CD4-positive, alpha-beta T cell (primary cell): Measurements from ENCODE around the gene SCAF1. TPM values are rescaled to one million over a fixed set of nuclear protein-coding genes. Genes with fewer than 3 reads are reported as not detected.

Experiments used
- ATAC-seq: fragments of 200-7000 bp; cut with Tn5 transposase; one replicate; pipeline ENCODE4 v1.10.0; 2022; ENCODE audit warnings: mild to moderate bottlenecking; ENCODE audit not compliant: poor library complexity
- CTCF ChIA-PET: fragments of 350-600 bp; sonication (Branson Sonifier 250); formaldehyde crosslinking; loops from one replicate; lab custom pipeline; 2021; ENCODE audit warnings: antibody characterized with exemption, inconsistent platforms; lab: Charles Lee
- POLR2A ChIA-PET: fragments of 350-600 bp; sonication (Branson Sonifier 250); formaldehyde crosslinking; loops from one replicate; lab custom pipeline; 2021; ENCODE audit warnings: antibody characterized with exemption, inconsistent platforms; lab: Charles Lee
- DNase-seq, 14 experiments: peaks; one replicate each; pipeline ENCODE4 v3.0.0-alpha.2; 2013 to 2020; ENCODE audit warnings: mixed read lengths in 2 of 14
- H3K27ac ChIP-seq, 2 donors: one replicate each; pipeline versions ENCODE4 v1.5.1 to v1.7.0; 2013; ENCODE audit warnings: low read length in 2 of 2, low read depth in 1 of 2, mild to moderate bottlenecking in 1 of 2
- H3K27me3 ChIP-seq, 2 experiments: 1 replicate in 1 of 2; 2 replicates in 1 of 2; pipeline versions ENCODE4 v1.6.1 to v1.7.0; 2013; ENCODE audit warnings: low read length in 2 of 2, control low read depth in 1 of 2, mild to moderate bottlenecking in 1 of 2, moderate library complexity in 1 of 2; ENCODE audit not compliant: insufficient read depth in 2 of 2, control insufficient read depth in 1 of 2
- H3K36me3 ChIP-seq: one replicate; pipeline ENCODE4 v1.6.1; 2013; ENCODE audit warnings: low read length, control low read depth; ENCODE audit not compliant: insufficient read depth
- H3K4me1 ChIP-seq: one replicate; pipeline ENCODE4 v1.6.1; 2013; ENCODE audit warnings: low read length, control low read depth; ENCODE audit not compliant: insufficient read depth
- H3K4me3 ChIP-seq: one replicate; pipeline ENCODE4 v1.5.1; 2013; ENCODE audit warnings: mild to moderate bottlenecking, low read length, moderate library complexity
- H3K9me3 ChIP-seq, 2 experiments: 1 replicate in 1 of 2; 2 replicates in 1 of 2; pipeline versions ENCODE4 v1.6.1 to v1.7.0; 2013; ENCODE audit warnings: low read length in 2 of 2, mild to moderate bottlenecking in 2 of 2, control low read depth in 1 of 2, moderate library complexity in 1 of 2; ENCODE audit not compliant: control insufficient read depth in 1 of 2, insufficient read depth in 1 of 2
- H3K27ac Mint-ChIP-seq: one replicate; pipeline ENCODE4 v1.8.0; 2020; ENCODE audit warnings: mixed read lengths
- H3K27me3 Mint-ChIP-seq: one replicate; pipeline ENCODE4 v1.8.0; 2021; ENCODE audit warnings: mixed read lengths
- H3K36me3 Mint-ChIP-seq: one replicate; pipeline ENCODE4 v1.8.0; 2021; ENCODE audit warnings: low read depth, mixed read lengths
- H3K4me1 Mint-ChIP-seq: one replicate; pipeline ENCODE4 v1.8.0; 2021; ENCODE audit warnings: low read depth, mixed read lengths
- H3K4me3 Mint-ChIP-seq: one replicate; pipeline ENCODE4 v1.8.0; 2020; ENCODE audit warnings: mild to moderate bottlenecking, mixed read lengths
- H3K9me3 Mint-ChIP-seq: one replicate; pipeline ENCODE4 v1.8.0; 2020; ENCODE audit warnings: mixed read lengths
- CTCF ChIP-seq: fragments of 200-600 bp; IDR thresholded peaks from one replicate; pipeline ENCODE4 v1.8.0; 2022; ENCODE audit warnings: antibody characterized with exemption, mild to moderate bottlenecking
- intact Hi-C, 2 experiments: fragments of 100-400 bp; cut with DNase I in 1 of 2; cut with micrococcal nuclease in 1 of 2; formaldehyde crosslinking; loops; one replicate each; pipeline versions ENCODE4 v1.15.1 to v1.9.0; 2023 to 2025; cut with DNase I, micrococcal nuclease
- total RNA-seq, 174 experiments: library from RNA in 2 of 174; stranded (reverse) in 2 of 174; gene quantifications; one replicate each; pipeline ENCODE4 v1.2.3 and lab custom pipeline; 2021 to 2026

Gene SCAF1
- total RNA-seq, 2 experiments from 2014 or later: 30.6 to 34.8 TPM

- H3K9me3 Mint-ChIP-seq: no peaks in the 10 kb centered on the region
- Histone ChIP-seq H3K9me3 (no peaks in the 10 kb centered on the region), H3K4me1 (peaks cover 23% of the 10 kb centered on the region), H3K4me3 (no peak overlapping the region), H3K36me3 (peaks cover 74% of the 10 kb centered on the region), H3K27ac (no peak overlapping the region), H3K27me3 (no peaks in the 10 kb centered on the region)
- TF ChIP-seq CTCF: no peak
- peaks cover 16% of the 10 kb centered on the region for H3K4me1 Mint-ChIP-seq
- peaks cover 61% of the 10 kb centered on the region for H3K36me3 Mint-ChIP-seq
- peak in 1 of 14 experiments; percentile 17 for DNase-seq
- ChIA-PET POLR2A (no interaction called here), CTCF (no interaction called here)
- no peak overlapping the region for H3K4me3 Mint-ChIP-seq
- peak overlapping the region; percentile 44 for H3K27ac Mint-ChIP-seq
- H3K27me3 Mint-ChIP-seq: no peaks in the 10 kb centered on the region
- intact Hi-C loops: no loop called here
- no peak for ATAC-seq
Observed at GRCh38 chr19:49601482-49602038, 40.4 kb upstream of the SCAF1 start.

- Mint-ChIP-seq H3K27me3 (no peaks in the 10 kb centered on the region), H3K4me1 (peaks cover 16% of the 10 kb centered on the region), H3K27ac (no peak overlapping the region), H3K9me3 (no peaks in the 10 kb centered on the region), H3K4me3 (no peak overlapping the region), H3K36me3 (peaks cover 69% of the 10 kb centered on the region)
- peaks cover 23% of the 10 kb centered on the region for H3K4me1 ChIP-seq
- intact Hi-C loops: no loop called here
- H3K27ac ChIP-seq: no peak overlapping the region
- no peak for TF ChIP-seq CTCF
- no peak for DNase-seq
- ATAC-seq: no peak
- H3K9me3 ChIP-seq: no peaks in the 10 kb centered on the region
- H3K36me3 ChIP-seq: peaks cover 67% of the 10 kb centered on the region
- no peak overlapping the region for H3K4me3 ChIP-seq
- POLR2A ChIA-PET: interaction anchor here (1.2 kb wide), 1 partner anchor 11 kb away, joined by 5 read pairs; no protein-coding TSS in a partner anchor
- CTCF ChIA-PET: no interaction called here
- H3K27me3 ChIP-seq: no peaks in the 10 kb centered on the region
Observed at GRCh38 chr19:49602806-49603205, 39.2 kb upstream of the SCAF1 start.

- Histone ChIP-seq H3K36me3 (peaks cover 69% of the 10 kb centered on the region), H3K4me1 (peaks cover 23% of the 10 kb centered on the region), H3K9me3 (no peaks in the 10 kb centered on the region), H3K27me3 (no peaks in the 10 kb centered on the region), H3K27ac (no peak overlapping the region), H3K4me3 (no peak overlapping the region)
- H3K27me3 Mint-ChIP-seq: no peaks in the 10 kb centered on the region
- no peak overlapping the region for H3K4me3 Mint-ChIP-seq
- CTCF ChIA-PET: no interaction called here
- intact Hi-C loops: no loop called here
- H3K27ac Mint-ChIP-seq: no peak overlapping the region
- DNase-seq (no peak), ATAC-seq (no peak)
- TF ChIP-seq CTCF: no peak
- peaks cover 68% of the 10 kb centered on the region for H3K36me3 Mint-ChIP-seq
- no peaks in the 10 kb centered on the region for H3K9me3 Mint-ChIP-seq
- POLR2A ChIA-PET: no interaction called here
- peaks cover 16% of the 10 kb centered on the region for H3K4me1 Mint-ChIP-seq
Observed at GRCh38 chr19:49605605-49606004, 36.4 kb upstream of the SCAF1 start.
